Panc1 (cell line): ENCODE results near the gene C4orf33. TPM values are rescaled to one million over a fixed set of nuclear protein-coding genes. Genes with fewer than 3 reads are reported as not detected.
A peak's percentile ranks its signal among the peaks of the same experiment; 100 is the strongest.

Experiments used
- ATAC-seq: fragments of 200-7000 bp; cut with Tn5 transposase; 2 replicates; pipeline ENCODE4 v1.9.1; 2020; ENCODE audit warnings: mild to moderate bottlenecking, moderate library complexity
- BruUV-seq: library from RNA; stranded (reverse); fragments of 400-500 nt; replicated peaks from 2 replicates; lab custom pipeline; 2021; lab: Mats Ljungman, UMichigan
- CTCF ChIA-PET: fragments of 300-600 bp; sonication (Branson Sonifier 250); formaldehyde crosslinking; loops from one replicate; lab custom pipeline; 2022; ENCODE audit warnings: antibody characterized with exemption; lab: Charles Lee
- POLR2A ChIA-PET: fragments of 300-600 bp; sonication (Branson Sonifier 250); formaldehyde crosslinking; loops from one replicate; lab custom pipeline; 2022; ENCODE audit warnings: antibody characterized with exemption; lab: Charles Lee
- DNase-seq: peaks from one replicate; pipeline ENCODE4 v3.0.0-alpha.2; 2010; ENCODE audit warnings: low read depth, low spot score
- H3K27ac ChIP-seq: 2 replicates; pipeline ENCODE4 v1.5.1; 2011; ENCODE audit warnings: mild to moderate bottlenecking, low read length, inconsistent platforms
- H3K27me3 ChIP-seq: fragments of 200-500 bp; sonication (Bioruptor generic); 2 replicates; pipeline ENCODE4 v1.6.0; 2014; ENCODE audit warnings: low read length, inconsistent platforms; ENCODE audit not compliant: control insufficient read depth, insufficient read depth
- H3K36me3 ChIP-seq: fragments of 200-500 bp; sonication (Bioruptor generic); 2 replicates; pipeline ENCODE4 v1.5.1; 2014; ENCODE audit warnings: inconsistent platforms, mild to moderate bottlenecking, low read length, moderate library complexity; ENCODE audit not compliant: control insufficient read depth, insufficient read depth
- H3K4me1 ChIP-seq: 2 replicates; pipeline ENCODE4 v1.5.1; 2011; ENCODE audit warnings: inconsistent platforms, mild to moderate bottlenecking, low read length, moderate library complexity; ENCODE audit not compliant: control insufficient read depth, insufficient read depth
- H3K4me3 ChIP-seq, 2 experiments: 2 replicates each; pipeline ENCODE4 v1.5.1; 2011 to 2012; ENCODE audit warnings: low read depth in 2 of 2, low read length in 2 of 2, mild to moderate bottlenecking in 2 of 2, inconsistent platforms in 1 of 2, moderate library complexity in 1 of 2
- H3K9me3 ChIP-seq: fragments of 200-500 bp; sonication (Bioruptor generic); 2 replicates; pipeline ENCODE4 v1.5.1; 2014; ENCODE audit warnings: low read depth, mild to moderate bottlenecking, inconsistent platforms, low read length, moderate library complexity; ENCODE audit not compliant: control insufficient read depth, insufficient read depth
- POLR2AphosphoS5 ChIP-seq: IDR thresholded peaks from 2 replicates; pipeline ENCODE4 v1.6.1; 2012; ENCODE audit warnings: mild to moderate bottlenecking, low read depth, low read length, moderate library complexity
- SIN3A ChIP-seq: IDR thresholded peaks from 2 replicates; pipeline ENCODE4 v1.6.1; 2012; ENCODE audit warnings: low read depth, mild to moderate bottlenecking, low read length, moderate library complexity, borderline replicate concordance; ENCODE audit not compliant: insufficient read depth
- TCF7L2 ChIP-seq: IDR thresholded peaks from 2 replicates; pipeline ENCODE4 v1.6.1; 2011; ENCODE audit warnings: mild to moderate bottlenecking, low read depth, low read length, inconsistent platforms
- in situ Hi-C: cut with HindIII; loops from 2 replicates; pipeline ENCODE4 v1.10.0; 2016; ENCODE audit warnings: low sequenced_read_pairs, low pct_unique_long_range_greater_than_20kb
- intact Hi-C: fragments of 100-400 bp; cut with micrococcal nuclease; formaldehyde crosslinking; loops from one replicate; pipeline ENCODE4 v1.10.0; 2022; ENCODE audit not compliant: unreplicated experiment
- total RNA-seq: library from RNA; stranded (reverse); gene quantifications from one replicate; pipeline ENCODE4 v1.2.1, GENCODE V29; 2021; ENCODE audit not compliant: unreplicated experiment
- TF ChIP-seq, protein P1 (sequence below): fragments of 450-650 bp; IDR thresholded peaks from 2 replicates; pipeline ENCODE4 v1.5.1; 2017; ENCODE audit warnings: mild to moderate bottlenecking
- TF ChIP-seq, protein P2 (sequence below), 2 experiments: IDR thresholded peaks; 2 replicates each; pipeline ENCODE4 v1.6.1; 2011 to 2012; ENCODE audit warnings: low read depth in 2 of 2, control low read depth in 1 of 2, low read length in 1 of 2, mild to moderate bottlenecking in 1 of 2, moderate library complexity in 1 of 2; ENCODE audit not compliant: insufficient read depth in 1 of 2

Gene C4orf33
- total RNA-seq, 1 experiment from 2014 or later: 11.4 TPM

DNA sequence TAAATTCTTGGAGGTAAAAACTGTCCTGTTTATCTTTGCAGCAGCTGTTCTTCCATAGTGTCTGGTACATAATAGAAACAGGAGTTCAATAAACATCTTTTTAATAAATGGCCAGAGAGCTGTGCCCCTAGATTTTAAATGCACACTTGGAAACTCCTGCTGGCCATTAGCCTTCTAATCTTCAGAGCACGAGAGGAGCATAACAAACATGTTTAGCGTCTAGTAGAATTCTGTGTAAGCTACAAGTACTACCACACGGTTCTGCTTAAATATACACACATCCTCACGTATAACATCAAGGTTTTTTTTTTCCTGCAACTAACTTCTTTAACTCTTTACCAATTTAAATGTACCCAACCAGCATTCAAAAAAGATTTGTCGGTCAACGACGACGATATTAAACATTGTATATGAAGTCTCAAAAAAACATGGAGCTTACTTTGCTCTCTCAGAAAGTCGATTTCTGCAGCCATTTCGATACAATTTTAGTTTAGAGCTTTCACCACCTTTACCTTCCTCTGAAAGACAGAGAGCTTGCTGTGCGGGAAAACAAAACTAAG lies 3.2 kb upstream of the C4orf33 start:
- intact Hi-C loops: no loop called here
- H3K27me3 ChIP-seq: no peaks in the 10 kb centered on the region
- H3K9me3 ChIP-seq: no peaks in the 10 kb centered on the region
- no peaks in the 10 kb centered on the region; the same call in 1 of the 2 replicates for H3K36me3 ChIP-seq
- H3K4me3 ChIP-seq: peak overlapping the region; percentile 85 to 88
- H3K4me1 ChIP-seq: peaks cover 10% of the 10 kb centered on the region; the same call in 1 of the 2 replicates
- in situ Hi-C loops: no loop called here
- peak overlapping the region; percentile 90 for H3K27ac ChIP-seq
- POLR2A ChIA-PET: interaction anchor here (0.7 kb wide), 1 partner anchor 49 kb away, joined by 5 read pairs; no protein-coding TSS in a partner anchor
- BruUV-seq: TSS peak; percentile 77
- DNase-seq (no peak), ATAC-seq (no peak)
- no peak for TF ChIP-seq POLR2AphosphoS5
- TF ChIP-seq, protein P1, sequence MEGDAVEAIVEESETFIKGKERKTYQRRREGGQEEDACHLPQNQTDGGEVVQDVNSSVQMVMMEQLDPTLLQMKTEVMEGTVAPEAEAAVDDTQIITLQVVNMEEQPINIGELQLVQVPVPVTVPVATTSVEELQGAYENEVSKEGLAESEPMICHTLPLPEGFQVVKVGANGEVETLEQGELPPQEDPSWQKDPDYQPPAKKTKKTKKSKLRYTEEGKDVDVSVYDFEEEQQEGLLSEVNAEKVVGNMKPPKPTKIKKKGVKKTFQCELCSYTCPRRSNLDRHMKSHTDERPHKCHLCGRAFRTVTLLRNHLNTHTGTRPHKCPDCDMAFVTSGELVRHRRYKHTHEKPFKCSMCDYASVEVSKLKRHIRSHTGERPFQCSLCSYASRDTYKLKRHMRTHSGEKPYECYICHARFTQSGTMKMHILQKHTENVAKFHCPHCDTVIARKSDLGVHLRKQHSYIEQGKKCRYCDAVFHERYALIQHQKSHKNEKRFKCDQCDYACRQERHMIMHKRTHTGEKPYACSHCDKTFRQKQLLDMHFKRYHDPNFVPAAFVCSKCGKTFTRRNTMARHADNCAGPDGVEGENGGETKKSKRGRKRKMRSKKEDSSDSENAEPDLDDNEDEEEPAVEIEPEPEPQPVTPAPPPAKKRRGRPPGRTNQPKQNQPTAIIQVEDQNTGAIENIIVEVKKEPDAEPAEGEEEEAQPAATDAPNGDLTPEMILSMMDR: no peak
- TF ChIP-seq TCF7L2: no peak
- TF ChIP-seq, protein P2, sequence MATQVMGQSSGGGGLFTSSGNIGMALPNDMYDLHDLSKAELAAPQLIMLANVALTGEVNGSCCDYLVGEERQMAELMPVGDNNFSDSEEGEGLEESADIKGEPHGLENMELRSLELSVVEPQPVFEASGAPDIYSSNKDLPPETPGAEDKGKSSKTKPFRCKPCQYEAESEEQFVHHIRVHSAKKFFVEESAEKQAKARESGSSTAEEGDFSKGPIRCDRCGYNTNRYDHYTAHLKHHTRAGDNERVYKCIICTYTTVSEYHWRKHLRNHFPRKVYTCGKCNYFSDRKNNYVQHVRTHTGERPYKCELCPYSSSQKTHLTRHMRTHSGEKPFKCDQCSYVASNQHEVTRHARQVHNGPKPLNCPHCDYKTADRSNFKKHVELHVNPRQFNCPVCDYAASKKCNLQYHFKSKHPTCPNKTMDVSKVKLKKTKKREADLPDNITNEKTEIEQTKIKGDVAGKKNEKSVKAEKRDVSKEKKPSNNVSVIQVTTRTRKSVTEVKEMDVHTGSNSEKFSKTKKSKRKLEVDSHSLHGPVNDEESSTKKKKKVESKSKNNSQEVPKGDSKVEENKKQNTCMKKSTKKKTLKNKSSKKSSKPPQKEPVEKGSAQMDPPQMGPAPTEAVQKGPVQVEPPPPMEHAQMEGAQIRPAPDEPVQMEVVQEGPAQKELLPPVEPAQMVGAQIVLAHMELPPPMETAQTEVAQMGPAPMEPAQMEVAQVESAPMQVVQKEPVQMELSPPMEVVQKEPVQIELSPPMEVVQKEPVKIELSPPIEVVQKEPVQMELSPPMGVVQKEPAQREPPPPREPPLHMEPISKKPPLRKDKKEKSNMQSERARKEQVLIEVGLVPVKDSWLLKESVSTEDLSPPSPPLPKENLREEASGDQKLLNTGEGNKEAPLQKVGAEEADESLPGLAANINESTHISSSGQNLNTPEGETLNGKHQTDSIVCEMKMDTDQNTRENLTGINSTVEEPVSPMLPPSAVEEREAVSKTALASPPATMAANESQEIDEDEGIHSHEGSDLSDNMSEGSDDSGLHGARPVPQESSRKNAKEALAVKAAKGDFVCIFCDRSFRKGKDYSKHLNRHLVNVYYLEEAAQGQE (IDR thresholded peaks at IDR 0.05; ENCODE audit: insufficient read depth in 1 of 2, low read depth in 2 of 2, low read length in 1 of 2): no peak
- no peak for TF ChIP-seq SIN3A
- CTCF ChIA-PET: no interaction called here

DNA sequence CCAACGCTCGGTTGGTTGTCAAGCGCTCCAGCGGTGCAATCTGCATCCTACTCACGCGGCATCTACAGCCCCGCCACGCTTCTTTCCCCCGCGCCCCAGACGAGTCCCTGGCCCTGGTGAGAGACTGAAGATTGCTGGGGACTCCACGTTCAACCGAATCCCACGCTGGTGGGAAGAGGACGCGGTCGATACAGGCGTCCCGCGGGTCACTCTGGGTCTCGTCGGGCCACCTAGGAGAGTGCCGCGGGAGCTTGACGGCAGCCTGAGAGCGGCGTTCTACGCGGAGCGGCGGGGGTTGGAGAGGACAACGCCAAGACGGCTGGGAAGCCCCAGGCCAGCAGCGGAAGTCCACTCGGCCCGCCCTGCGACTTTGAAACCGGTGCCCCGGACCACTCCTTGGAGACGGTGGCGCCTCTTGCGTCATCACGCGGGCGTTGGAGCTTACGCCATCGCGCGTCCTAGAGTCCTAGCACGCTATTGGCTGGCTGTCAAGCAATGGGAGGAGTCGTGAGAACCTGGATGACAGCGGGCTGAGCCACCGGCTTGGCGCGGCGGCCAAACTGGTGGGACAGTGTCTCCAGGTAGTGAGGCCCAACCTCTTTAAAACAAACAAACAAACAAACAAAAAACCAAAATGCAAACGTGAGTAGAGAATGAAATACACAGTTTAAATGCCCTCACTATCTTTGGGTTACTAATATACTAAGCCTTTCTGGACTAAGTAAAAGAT lies 2.6 kb upstream of the C4orf33 start, which contains the start of gene SCLT1:
SCLT1 (minus strand) TSS at position 349 of the 730 bp plus-strand sequence. CDS start 436 bp downstream, outside the sequence.
- peak; percentile 79 for DNase-seq
- in situ Hi-C loops: no loop called here
- Histone ChIP-seq H3K9me3 (no peaks in the 10 kb centered on the region), H3K4me3 (peak within 1 kb of the TSS; percentile 85 to 88), H3K27me3 (no peaks in the 10 kb centered on the region), H3K27ac (peak within 1 kb of the TSS; percentile 90), H3K36me3 (no peaks in the 10 kb centered on the region; the same call in 1 of the 2 replicates), H3K4me1 (peaks cover 10% of the 10 kb centered on the region; the same call in 1 of the 2 replicates)
- TF ChIP-seq, protein P2 (IDR thresholded peaks at IDR 0.05; ENCODE audit: insufficient read depth in 1 of 2, low read depth in 2 of 2, low read length in 1 of 2): no peak
- no peak; the same call in 1 of the 2 replicates for TF ChIP-seq SIN3A
- no peak for TF ChIP-seq TCF7L2
- TF ChIP-seq, protein P1: no peak
- peak; percentile 71 for TF ChIP-seq POLR2AphosphoS5
- intact Hi-C loops: no loop called here
- ATAC-seq: peak; percentile 99
- ChIA-PET CTCF (interaction anchor here (0.5 kb wide), 1 partner anchor 283 kb away, joined by 7 read pairs; no protein-coding TSS in a partner anchor), POLR2A (interaction anchor here (0.7 kb wide), 1 partner anchor 48 kb away, joined by 5 read pairs; no protein-coding TSS in a partner anchor)
- no TSS peak for BruUV-seq
